HT-29 (cell line): ENCODE measurements around the gene OAS2. TPM values are rescaled to one million over a fixed set of nuclear protein-coding genes. Genes with fewer than 3 reads are reported as not detected.
"Not testable (repeated sequence)": the region's sequence is repeated elsewhere in the genome, so short reads cannot be mapped to it uniquely, and the experiment has no call there.

Source experiments
- DNase-seq: peaks from one replicate; pipeline ENCODE4 v3.0.0-alpha.2; 2015; ENCODE audit warnings: low spot score
- total RNA-seq: library from RNA; depleted of rRNA; stranded (reverse); fragments of >200 nt; shearing (Covaris generic); gene quantifications from 2 replicates; pipeline ENCODE4 v1.2.3, GENCODE V29; 2014

OAS2 gene
- total RNA-seq, 1 experiment from 2014 or later = 5.8 TPM

GRCh38 chr12:112985642-112986290 lies 7.4 kb downstream of the OAS2 start:
- no peak for DNase-seq

DNA sequence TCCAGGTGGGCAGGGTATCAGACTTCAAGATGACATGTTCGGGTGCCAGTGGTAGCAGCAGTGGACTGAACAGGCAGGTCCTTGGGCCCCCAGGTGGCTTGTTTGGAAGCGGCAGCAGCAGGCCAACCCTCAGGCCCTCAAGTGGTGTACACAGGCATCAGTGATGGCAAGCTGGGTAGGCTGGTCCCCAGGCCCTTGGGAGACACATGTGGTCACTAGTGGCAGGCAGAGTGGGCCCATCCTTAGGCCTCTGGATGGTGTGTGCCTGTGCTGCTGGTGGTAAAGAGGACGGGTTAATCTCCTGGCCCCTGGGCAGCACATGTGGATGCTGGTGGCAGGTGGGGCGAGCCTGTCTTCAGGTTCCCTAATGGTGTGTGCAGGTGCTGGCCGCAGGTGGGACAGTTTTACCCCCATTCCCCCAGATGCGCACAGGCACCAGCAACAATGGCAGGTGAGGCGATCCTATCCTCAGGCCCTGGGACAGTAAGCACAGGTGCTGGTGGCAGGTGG lies 8.0 kb downstream of the OAS2 start:
- no peak for DNase-seq

- DNase-seq = no peak
These were observed 9.2 kb downstream of the OAS2 start for GRCh38 chr12:112987561-112987960.

DNA sequence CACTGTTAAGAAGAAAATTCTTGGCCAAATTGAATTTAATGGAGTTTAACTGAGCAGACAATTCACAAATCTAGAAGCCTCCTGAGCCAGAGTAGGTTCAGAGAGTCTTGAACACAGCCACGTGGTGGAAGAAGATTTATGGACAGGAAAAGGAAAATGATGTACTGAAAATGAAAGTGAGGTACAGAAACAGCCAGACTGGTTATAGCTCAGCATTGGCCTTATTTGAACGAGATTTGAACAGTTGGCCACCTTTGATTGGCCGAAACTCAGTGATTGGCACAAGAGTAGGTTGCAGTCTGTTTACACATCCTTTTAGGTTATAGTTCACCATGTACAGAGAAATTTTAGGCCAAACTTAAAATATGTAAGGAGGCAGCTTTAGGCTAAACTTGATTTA lies 9.9 kb downstream of the OAS2 start:
- DNase-seq = no peak

GRCh38 chr12:112988823-112989385 lies 10.6 kb downstream of the OAS2 start:
- not testable (repeated sequence) for DNase-seq

GRCh38 chr12:112989806-112990205 lies 11.5 kb downstream of the OAS2 start:
- no peak for DNase-seq

GRCh38 chr12:112992541-112993398 lies 14.5 kb downstream of the OAS2 start:
- peak; percentile 71 for DNase-seq

GRCh38 chr12:112995008-112995407 lies 16.7 kb downstream of the OAS2 start:
- DNase-seq = no peak

GRCh38 chr12:112996501-112996900 lies 18.2 kb downstream of the OAS2 start:
- no peak for DNase-seq

GRCh38 chr12:112997506-112997905 lies 19.2 kb downstream of the OAS2 start:
- no peak for DNase-seq

- no peak for DNase-seq
These were observed 20.9 kb downstream of the OAS2 start for GRCh38 chr12:112998987-112999767.

- DNase-seq = no peak
These were observed 22.1 kb downstream of the OAS2 start for GRCh38 chr12:113000433-113000832.

GRCh38 chr12:113002155-113002554 lies 23.8 kb downstream of the OAS2 start:
- peak; percentile 53 for DNase-seq

DNA sequence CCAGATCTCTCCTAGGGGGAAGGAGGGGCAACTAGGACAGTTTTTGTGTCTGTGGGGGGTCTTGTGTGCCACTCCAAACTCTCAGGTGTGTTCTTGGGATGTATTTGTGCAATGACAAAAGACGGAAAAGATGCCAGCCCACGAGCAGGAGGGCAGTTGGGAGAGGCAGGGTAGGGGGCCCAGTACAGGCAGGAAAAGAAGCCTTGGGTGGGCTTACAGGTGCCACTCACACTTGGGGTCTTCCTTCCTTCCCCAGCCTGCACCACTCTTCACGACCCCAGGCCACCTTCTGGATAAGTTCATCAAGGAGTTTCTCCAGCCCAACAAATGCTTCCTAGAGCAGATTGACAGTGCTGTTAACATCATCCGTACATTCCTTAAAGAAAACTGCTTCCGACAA lies 24.4 kb downstream of the OAS2 start:
- DNase-seq = no peak

GRCh38 chr12:113003636-113004035 lies 25.3 kb downstream of the OAS2 start:
- no peak for DNase-seq

DNA sequence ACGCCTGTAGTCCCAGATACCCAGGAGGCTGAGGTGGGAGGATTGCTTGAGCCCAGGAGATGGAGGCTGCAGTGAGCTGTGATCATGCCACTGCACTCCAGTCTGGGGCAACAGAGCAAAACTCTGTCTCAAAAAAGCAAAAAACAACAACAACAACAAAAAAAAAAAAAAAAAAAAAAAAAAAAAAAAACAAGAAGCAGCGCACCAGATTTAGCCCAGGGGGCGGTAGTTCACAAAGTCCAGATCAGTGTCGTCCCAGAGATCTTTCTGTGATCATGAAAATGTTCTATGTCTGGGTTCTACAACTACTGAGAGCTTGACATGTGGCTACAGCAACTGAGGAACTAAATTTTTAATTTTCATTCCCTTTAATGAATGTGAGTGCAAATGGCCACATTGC lies 27.4 kb downstream of the OAS2 start:
- no peak for DNase-seq

DNA sequence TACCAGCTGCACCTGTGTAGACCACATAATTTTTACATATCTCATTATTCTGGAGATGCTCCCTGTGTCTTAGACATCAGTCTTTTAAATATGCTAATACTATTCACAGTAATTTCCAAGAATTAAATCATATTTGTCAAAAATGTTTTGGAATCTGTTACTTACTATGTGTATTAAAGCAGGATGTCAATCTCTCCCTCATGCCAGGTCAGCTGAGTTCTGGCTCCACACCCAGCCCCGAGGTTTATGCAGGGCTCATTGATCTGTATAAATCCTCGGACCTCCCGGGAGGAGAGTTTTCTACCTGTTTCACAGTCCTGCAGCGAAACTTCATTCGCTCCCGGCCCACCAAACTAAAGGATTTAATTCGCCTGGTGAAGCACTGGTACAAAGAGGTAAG lies 27.9 kb downstream of the OAS2 start:
- no peak for DNase-seq

- DNase-seq = no peak
These were observed 28.3 kb downstream of the OAS2 start for GRCh38 chr12:113006641-113007040.

GRCh38 chr12:113007166-113007565 lies 28.8 kb downstream of the OAS2 start:
- no peak for DNase-seq

- no peak for DNase-seq
These were observed 32.4 kb downstream of the OAS2 start for GRCh38 chr12:113010701-113011100.

- no peak for DNase-seq
These were observed 36.2 kb downstream of the OAS2 start for GRCh38 chr12:113014565-113014964.

- DNase-seq = no peak
These were observed 38.5 kb downstream of the OAS2 start for GRCh38 chr12:113016796-113017195.
